ENCODE measurements around the gene IP6K1. TPM values are rescaled to one million over a fixed set of nuclear protein-coding genes. Genes with fewer than 3 reads are reported as not detected.
A peak's percentile ranks its signal among the peaks of the same experiment; 100 is the strongest.

Gene IP6K1
- total RNA-seq, 4 donors from 2014 or later, result 13.5 to 22.2 (median 19.5) TPM

DNA sequence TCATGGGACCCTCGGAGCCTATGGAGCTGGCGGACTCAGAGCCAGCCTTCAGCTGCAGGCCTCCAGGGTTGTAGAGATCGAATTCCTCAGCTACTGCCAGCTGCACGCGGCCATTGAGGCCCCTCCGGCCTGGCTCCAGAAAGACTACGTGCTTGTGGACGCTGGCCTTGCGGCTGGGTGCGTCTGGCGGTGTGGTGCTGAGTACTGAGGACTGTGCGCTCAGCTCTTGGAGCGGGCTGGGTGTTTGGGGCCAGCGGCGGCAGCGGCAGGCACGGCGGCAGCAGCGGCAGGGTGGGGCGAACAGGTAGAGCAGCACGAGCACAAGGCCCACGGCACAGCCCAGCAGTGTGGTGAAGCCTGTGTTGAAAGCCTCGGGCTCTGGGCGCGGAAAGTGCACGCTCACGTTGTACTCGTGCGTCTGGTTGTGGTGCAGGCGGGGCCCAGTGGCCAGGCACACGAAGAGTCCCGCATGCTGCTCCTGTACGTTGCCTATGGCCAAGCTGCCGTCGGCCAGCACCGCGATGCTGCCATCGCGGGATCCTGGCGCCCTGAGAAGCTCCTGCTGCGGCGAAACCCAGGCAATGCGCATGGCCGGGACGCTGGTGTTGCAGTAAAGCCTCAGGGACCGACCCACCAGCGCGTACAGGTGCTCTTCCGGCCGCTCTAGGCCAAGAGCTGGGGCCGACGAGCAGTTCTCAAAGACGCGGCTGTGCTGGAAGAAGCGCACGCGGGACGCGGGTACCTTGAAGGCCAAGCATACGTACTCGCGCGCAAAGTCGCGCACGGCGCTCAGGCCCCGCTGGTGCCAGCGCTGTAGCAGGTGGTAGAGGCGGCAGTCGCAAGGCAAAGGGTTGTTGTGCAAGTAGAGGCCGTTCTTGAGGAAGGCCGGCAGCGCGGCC, 68.1 kb downstream of the IP6K1 start:
- H3K4me1 ChIP-seq, result peaks cover 23 to 45% of the 10 kb centered on the region in 2 donors
- no peak overlapping the region for H3K27ac ChIP-seq
- TF ChIP-seq, protein P1, sequence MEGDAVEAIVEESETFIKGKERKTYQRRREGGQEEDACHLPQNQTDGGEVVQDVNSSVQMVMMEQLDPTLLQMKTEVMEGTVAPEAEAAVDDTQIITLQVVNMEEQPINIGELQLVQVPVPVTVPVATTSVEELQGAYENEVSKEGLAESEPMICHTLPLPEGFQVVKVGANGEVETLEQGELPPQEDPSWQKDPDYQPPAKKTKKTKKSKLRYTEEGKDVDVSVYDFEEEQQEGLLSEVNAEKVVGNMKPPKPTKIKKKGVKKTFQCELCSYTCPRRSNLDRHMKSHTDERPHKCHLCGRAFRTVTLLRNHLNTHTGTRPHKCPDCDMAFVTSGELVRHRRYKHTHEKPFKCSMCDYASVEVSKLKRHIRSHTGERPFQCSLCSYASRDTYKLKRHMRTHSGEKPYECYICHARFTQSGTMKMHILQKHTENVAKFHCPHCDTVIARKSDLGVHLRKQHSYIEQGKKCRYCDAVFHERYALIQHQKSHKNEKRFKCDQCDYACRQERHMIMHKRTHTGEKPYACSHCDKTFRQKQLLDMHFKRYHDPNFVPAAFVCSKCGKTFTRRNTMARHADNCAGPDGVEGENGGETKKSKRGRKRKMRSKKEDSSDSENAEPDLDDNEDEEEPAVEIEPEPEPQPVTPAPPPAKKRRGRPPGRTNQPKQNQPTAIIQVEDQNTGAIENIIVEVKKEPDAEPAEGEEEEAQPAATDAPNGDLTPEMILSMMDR (IDR thresholded peaks at IDR 0.05 in 4 of 5, conservative IDR thresholded peaks at IDR 0.05 in 1 of 5), result no peak
- no peak for TF ChIP-seq POLR2A (IDR thresholded peaks at IDR 0.05)
- DNase-seq (peak in 1 of 2 donors; percentile 35), ATAC-seq (no peak)
- peak overlapping the region in 2 of 4 donors; percentile 64 to 65 for H3K4me3 ChIP-seq
- no peaks in the 10 kb centered on the region for H3K27me3 ChIP-seq
- H3K36me3 ChIP-seq, result peaks cover 0 to 31% of the 10 kb centered on the region in 2 donors
- H3K9me3 ChIP-seq, result no peaks in the 10 kb centered on the region
- intact Hi-C loops (cut with DNase I; ENCODE audit: low total_unique reads), result no loop called here
- in situ Hi-C loops (cut with MboI; ENCODE audit: low sequenced_read_pairs in 4 of 4), result no loop called here

DNA sequence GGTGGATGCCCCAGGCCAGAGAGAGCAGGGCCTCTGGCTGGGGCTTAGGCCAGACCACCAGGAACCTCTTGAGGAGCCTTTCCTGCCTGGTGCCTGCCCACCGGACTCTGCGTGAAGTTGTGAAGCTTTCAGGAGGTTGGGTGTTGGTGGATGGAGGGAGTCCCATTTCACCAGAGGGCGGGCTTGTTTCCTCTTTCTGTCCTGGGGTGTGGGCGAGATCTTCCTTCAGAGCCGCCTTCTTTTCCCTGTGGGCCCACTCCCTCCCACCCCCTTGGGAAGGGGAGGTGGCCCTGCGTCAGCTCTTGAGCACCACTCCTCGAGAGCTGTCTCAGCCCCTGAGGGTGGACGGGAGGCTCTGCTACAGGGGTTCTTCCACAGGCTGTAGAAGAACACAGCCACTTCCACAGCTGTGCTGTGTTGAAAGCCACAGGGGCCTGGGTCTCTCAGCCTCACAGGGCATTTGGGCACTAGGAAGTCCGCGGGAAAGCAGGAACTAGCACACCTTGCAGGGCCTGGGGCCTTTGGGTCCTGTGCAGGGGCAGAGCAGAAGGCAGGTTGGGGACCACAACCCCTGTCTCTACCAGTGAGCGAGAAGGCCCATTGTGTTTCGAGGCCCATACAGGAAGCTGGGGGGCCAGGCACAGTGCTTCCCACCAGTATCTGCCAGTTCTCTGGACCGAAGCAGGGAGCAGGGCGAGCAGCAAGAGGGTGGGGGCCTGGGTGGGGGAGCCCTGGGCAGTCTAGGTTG, 69.0 kb downstream of the IP6K1 start:
- peaks cover 16 to 42% of the 10 kb centered on the region in 2 donors for H3K4me1 ChIP-seq
- no peak for ATAC-seq
- H3K27ac ChIP-seq, result no peak overlapping the region
- no peak for TF ChIP-seq POLR2A (IDR thresholded peaks at IDR 0.05)
- TF ChIP-seq, protein P1 (IDR thresholded peaks at IDR 0.05 in 4 of 5, conservative IDR thresholded peaks at IDR 0.05 in 1 of 5), result no peak
- no peaks in the 10 kb centered on the region for H3K27me3 ChIP-seq
- intact Hi-C loops (cut with DNase I; ENCODE audit: low total_unique reads), result no loop called here
- peaks cover 0 to 32% of the 10 kb centered on the region in 2 donors for H3K36me3 ChIP-seq
- no peak overlapping the region for H3K4me3 ChIP-seq
- no peaks in the 10 kb centered on the region for H3K9me3 ChIP-seq
- in situ Hi-C loops (cut with MboI; ENCODE audit: low sequenced_read_pairs in 4 of 4), result no loop called here
- peak in 1 of 2 donors; percentile 13 for DNase-seq

- intact Hi-C loops (cut with DNase I; ENCODE audit: low total_unique reads) (no loop called here), in situ Hi-C loops (cut with MboI; ENCODE audit: low sequenced_read_pairs in 4 of 4) (no loop called here)
- Histone ChIP-seq H3K27me3 (no peaks in the 10 kb centered on the region), H3K9me3 (no peaks in the 10 kb centered on the region), H3K4me3 (no peak overlapping the region), H3K4me1 (peaks cover 16 to 42% of the 10 kb centered on the region in 2 donors), H3K36me3 (peaks cover 0 to 29% of the 10 kb centered on the region in 2 donors), H3K27ac (no peak overlapping the region)
- no peak for ATAC-seq
- TF ChIP-seq POLR2A (IDR thresholded peaks at IDR 0.05), result no peak
- TF ChIP-seq, protein P1 (IDR thresholded peaks at IDR 0.05 in 4 of 5, conservative IDR thresholded peaks at IDR 0.05 in 1 of 5), result no peak
- DNase-seq, result no peak
Observed at GRCh38 chr3:49716691-49717210, 69.6 kb downstream of the IP6K1 start.

DNA sequence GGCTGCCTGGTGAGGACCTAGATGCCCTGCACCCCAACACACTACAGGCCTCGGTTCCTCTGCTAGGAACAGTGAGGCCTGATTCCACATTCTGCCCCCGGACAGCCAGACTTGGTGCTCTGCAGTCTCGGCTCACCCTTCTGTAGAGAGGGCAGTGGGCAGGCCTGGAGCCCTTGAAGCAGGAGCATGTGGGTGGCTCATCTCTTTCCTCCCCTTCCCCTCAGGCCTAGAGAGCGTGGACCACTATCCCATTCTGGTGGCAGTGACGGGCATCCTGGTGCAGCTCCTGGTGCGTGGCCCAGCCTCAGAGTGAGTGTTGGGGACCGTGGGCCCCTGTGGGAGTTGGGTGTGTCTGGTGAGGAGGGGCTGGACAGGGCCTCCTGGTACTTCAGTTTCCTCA, 70.2 kb downstream of the IP6K1 start:
- Histone ChIP-seq H3K27me3 (no peaks in the 10 kb centered on the region), H3K9me3 (no peaks in the 10 kb centered on the region), H3K36me3 (peaks cover 0 to 27% of the 10 kb centered on the region in 2 donors), H3K4me1 (peaks cover 16 to 42% of the 10 kb centered on the region in 2 donors), H3K4me3 (no peak overlapping the region), H3K27ac (no peak overlapping the region)
- in situ Hi-C loops (cut with MboI; ENCODE audit: low sequenced_read_pairs in 4 of 4) (no loop called here), intact Hi-C loops (cut with DNase I; ENCODE audit: low total_unique reads) (no loop called here)
- no peak for TF ChIP-seq POLR2A (IDR thresholded peaks at IDR 0.05)
- TF ChIP-seq, protein P1 (IDR thresholded peaks at IDR 0.05 in 4 of 5, conservative IDR thresholded peaks at IDR 0.05 in 1 of 5), result no peak
- DNase-seq (no peak), ATAC-seq (no peak)

All from gastrocnemius medialis (tissue), 4 donors.